ENCODE measurements around the gene BANF2. TPM values are rescaled to one million over a fixed set of nuclear protein-coding genes. Genes with fewer than 3 reads are reported as not detected.

The BANF2 gene
- total RNA-seq, 6 experiments from 2014 or later: not detected

- no peak for TF ChIP-seq CTCF (IDR thresholded peaks at IDR 0.05)
- H3K9me3 Mint-ChIP-seq: no peaks in the 10 kb centered on the region
- peaks cover 39% of the 10 kb centered on the region for H3K27me3 Mint-ChIP-seq (ENCODE audit: insufficient read depth)
- H3K4me1 Mint-ChIP-seq (ENCODE audit: low read depth): no peaks in the 10 kb centered on the region
- H3K27ac Mint-ChIP-seq: no peak overlapping the region
- no peak for DNase-seq
- H3K36me3 Mint-ChIP-seq (ENCODE audit: low read depth): no peaks in the 10 kb centered on the region
- no peak overlapping the region for H3K4me3 Mint-ChIP-seq
Measured at GRCh38 chr20:17698384-17698783, 1.4 kb upstream of the BANF2 start.

- DNase-seq: no peak
- no peak for TF ChIP-seq CTCF (IDR thresholded peaks at IDR 0.05)
- Mint-ChIP-seq H3K9me3 (no peaks in the 10 kb centered on the region), H3K27me3 (ENCODE audit: insufficient read depth) (peaks cover 35% of the 10 kb centered on the region), H3K36me3 (ENCODE audit: low read depth) (no peaks in the 10 kb centered on the region), H3K27ac (no peak overlapping the region), H3K4me3 (no peak overlapping the region), H3K4me1 (ENCODE audit: low read depth) (no peaks in the 10 kb centered on the region)
Measured at GRCh38 chr20:17700637-17701036, 871 bp downstream of the BANF2 start.

GRCh38 chr20:17701826-17702225 is 2.1 kb downstream of the BANF2 start:
- Mint-ChIP-seq H3K27me3 (ENCODE audit: insufficient read depth) (peaks cover 30% of the 10 kb centered on the region), H3K4me3 (no peak overlapping the region), H3K4me1 (ENCODE audit: low read depth) (no peaks in the 10 kb centered on the region), H3K36me3 (ENCODE audit: low read depth) (no peaks in the 10 kb centered on the region), H3K27ac (no peak overlapping the region), H3K9me3 (no peaks in the 10 kb centered on the region)
- no peak for TF ChIP-seq CTCF (IDR thresholded peaks at IDR 0.05)
- no peak for DNase-seq

GRCh38 chr20:17704589-17705317 is 5.0 kb downstream of the BANF2 start:
- TF ChIP-seq CTCF (IDR thresholded peaks at IDR 0.05): no peak
- Mint-ChIP-seq H3K9me3 (no peaks in the 10 kb centered on the region), H3K36me3 (ENCODE audit: low read depth) (no peaks in the 10 kb centered on the region), H3K4me1 (ENCODE audit: low read depth) (no peaks in the 10 kb centered on the region), H3K27me3 (ENCODE audit: insufficient read depth) (peaks cover 26% of the 10 kb centered on the region), H3K27ac (no peak overlapping the region), H3K4me3 (no peak overlapping the region)
- no peak for DNase-seq

GRCh38 chr20:17705916-17706315 is 6.2 kb downstream of the BANF2 start:
- Mint-ChIP-seq H3K4me3 (no peak overlapping the region), H3K27me3 (ENCODE audit: insufficient read depth) (peaks cover 18% of the 10 kb centered on the region), H3K9me3 (no peaks in the 10 kb centered on the region), H3K4me1 (ENCODE audit: low read depth) (peaks cover 7% of the 10 kb centered on the region), H3K27ac (no peak overlapping the region), H3K36me3 (ENCODE audit: low read depth) (no peaks in the 10 kb centered on the region)
- TF ChIP-seq CTCF (IDR thresholded peaks at IDR 0.05): no peak
- DNase-seq: no peak
